NCI-H774 (cell line): ENCODE results near the gene MRPS30.
A peak's percentile ranks its signal among the peaks of the same experiment; 100 is the strongest.
"Not testable (repeated sequence)": the region's sequence is repeated elsewhere in the genome, so short reads cannot be mapped to it uniquely, and the experiment has no call there.

Experiments used
- DNase-seq: peaks from one replicate; lab custom pipeline; 2025; lab: John Stamatoyannopoulos, UW

Gene MRPS30

GRCh38 chr5:44808435-44809214 is at the start of gene MRPS30:
Gene MRPS30, plus strand, starts transcription at chr5:44808947. Its CDS starts 16 bp downstream, at chr5:44808963.
- peak; percentile 99 for DNase-seq

DNA sequence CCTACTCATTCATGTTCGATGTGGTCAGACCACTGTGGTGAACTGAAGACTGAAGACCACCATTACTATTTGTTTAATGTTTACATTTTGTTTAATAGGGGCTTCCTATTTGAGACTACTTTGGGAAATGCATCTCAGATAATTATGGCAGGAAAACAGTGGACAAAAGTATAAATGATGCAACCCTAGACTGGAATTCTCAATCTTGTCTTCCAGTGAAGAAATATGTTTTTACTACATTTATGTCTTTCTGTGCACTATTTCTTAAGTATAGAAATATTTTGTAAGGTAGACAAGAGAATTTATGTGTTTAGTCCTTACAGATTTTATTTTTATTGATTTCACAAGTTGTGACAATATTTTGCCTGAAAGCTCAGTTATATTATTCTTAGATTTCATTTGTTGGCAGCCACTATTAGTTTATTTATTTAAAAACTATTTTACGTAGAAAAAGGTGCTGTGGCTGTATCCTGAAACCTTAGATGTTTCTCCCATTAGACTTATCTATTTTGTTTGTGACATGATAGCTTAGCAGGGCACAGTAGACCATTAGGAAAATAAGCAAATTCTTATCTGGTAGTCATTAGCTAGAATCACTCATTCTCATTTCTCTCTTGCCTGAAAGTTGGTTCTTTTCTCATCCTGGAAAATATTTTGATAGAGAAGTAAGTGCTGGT is 39.4 kb upstream of the MRPS30 start:
- no peak for DNase-seq

DNA sequence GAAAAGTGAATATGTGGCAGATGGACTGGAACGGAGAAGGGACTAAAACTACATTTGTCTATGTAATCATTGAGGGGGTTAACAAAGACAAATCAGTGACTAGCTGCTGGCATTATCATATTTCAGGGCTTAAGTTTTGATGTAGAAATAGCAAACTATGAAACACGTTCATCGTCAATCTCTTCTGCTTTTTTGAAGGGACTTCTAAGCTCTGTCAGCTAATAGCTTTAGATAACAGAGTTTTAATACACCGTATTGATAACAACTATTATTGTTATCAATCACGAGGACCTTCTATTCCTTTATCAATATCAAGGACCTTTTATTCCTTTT is 38.9 kb upstream of the MRPS30 start:
- DNase-seq, result no peak

GRCh38 chr5:44770780-44771717 is 37.7 kb upstream of the MRPS30 start:
- no peak for DNase-seq

DNA sequence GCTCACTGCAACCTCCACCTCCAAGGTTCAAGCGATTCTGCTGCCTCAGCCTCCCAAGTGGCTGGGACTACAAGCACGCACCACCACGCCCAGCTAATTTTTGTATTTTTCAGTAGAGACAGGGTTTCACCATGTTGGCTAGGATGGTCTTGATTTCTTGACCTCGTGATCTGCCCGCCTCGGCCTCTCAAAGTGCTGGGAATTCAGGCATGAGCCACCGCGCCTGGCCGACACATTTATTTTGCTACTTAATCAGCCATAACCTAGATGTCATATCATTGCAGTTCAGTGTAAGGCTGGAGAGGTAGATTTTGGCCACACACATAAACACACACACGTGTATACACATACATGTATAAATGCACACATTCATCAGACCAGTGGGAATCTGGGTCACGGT is 36.4 kb upstream of the MRPS30 start:
- DNase-seq, result not testable (repeated sequence)

GRCh38 chr5:44774279-44774880 is 34.4 kb upstream of the MRPS30 start:
- DNase-seq, result no peak

GRCh38 chr5:44779167-44779566 is 29.6 kb upstream of the MRPS30 start:
- no peak for DNase-seq

DNA sequence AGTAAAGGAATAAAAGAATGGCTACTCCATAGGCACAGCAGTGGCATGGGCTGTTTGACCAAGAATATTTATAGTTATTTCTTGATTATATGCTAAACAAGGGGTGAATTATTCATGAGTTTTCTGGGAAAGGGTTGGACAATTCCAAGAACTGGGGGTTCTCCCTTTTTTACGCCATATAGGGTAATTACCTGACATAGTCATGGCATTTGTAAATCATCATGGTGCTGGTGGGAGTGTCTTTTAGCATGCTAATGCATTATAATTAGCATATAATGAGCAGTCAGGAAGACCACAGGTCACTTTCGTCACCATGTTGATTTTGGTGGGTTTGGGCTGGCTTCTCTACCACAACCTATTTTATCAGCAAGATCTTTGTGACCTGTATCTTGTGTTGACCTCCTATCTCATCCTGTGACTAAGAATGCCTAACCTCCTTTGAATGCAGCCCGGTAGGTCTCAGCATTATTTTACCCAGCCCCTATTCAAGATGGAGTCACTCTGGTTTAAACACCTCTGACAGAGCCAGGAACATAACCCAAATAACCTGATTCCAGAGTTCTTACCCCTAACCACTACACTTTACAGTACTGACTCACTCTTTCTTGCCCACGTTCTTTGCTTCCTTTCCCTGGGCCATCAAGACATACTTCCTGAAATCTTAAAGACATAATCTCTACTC is 25.0 kb upstream of the MRPS30 start:
- no peak for DNase-seq

DNA sequence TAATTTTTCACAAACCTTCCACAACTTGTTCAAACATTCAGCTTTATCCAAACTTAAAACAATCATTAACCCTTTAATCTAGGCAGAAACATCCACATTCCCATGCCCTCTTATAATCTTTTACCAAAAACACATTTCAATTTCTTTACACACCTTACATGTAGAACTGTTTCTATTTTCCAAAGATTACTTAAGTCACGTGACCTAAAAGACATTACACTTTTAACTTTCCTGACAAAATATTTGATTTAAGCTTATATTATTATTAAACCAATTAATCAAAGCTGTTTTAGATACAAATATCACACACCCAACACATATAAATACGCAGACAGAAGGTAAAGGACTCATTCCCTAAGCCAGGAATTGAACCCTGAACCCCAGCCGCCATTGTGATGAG is 21.0 kb upstream of the MRPS30 start:
- DNase-seq, result no peak

DNA sequence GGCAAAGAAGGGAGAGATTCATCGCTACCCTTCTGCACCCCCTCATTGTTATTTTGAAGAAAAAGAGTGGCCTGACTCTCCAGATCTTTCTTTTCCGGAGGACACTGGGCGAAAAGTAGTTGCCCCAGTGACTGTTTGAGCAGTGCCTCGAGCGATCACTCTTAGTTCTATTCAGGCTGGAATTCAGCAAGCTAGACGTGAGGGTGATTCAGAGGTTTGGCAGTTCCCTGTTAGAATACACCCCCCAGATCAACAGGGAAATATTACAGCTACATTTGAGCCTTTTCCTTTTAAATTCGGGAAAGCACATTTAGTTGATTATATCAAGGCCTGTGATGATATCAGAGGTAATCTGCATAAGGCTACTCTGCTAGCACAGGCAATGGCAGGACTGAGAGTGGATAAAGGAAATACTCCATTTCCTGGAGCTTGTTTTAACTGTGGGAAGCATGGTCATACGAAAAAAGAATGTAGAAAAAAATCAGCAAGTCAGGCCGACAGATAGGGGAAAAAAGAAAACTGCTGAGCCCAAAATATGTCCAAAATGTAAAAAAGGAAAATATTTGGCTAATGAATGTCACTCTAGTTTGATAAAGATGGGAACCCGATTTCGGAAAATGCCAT is 19.3 kb upstream of the MRPS30 start:
- not testable (repeated sequence) for DNase-seq

DNA sequence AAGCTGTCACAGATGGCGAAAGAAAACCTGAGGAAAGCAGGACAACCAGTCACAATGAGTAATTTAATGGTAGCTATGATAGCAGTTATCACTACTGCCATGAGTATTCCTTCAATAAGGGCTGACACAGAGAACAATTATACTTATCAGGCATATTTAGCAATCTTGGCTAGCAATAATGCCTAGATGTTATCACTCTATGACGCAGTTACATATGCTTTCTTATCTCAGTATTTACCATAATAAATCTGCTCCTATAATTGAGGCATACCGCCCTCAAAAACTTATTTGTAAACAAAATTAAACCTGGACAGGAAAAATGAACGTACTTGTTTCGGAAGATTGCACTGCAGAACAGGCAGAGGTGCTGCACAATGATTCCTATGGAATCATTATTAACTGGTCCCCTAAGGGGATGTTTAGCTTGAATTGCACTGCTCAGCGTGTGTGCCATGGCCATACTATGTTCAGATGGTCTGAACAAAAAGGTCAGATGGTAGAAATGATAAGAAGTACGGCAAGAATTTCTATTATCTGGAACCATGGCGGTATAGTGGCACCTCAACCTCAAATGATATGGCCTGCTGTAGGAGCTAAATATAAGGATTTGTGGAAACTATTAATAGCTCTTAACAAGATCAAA is 16.6 kb upstream of the MRPS30 start:
- not testable (repeated sequence) for DNase-seq

DNA sequence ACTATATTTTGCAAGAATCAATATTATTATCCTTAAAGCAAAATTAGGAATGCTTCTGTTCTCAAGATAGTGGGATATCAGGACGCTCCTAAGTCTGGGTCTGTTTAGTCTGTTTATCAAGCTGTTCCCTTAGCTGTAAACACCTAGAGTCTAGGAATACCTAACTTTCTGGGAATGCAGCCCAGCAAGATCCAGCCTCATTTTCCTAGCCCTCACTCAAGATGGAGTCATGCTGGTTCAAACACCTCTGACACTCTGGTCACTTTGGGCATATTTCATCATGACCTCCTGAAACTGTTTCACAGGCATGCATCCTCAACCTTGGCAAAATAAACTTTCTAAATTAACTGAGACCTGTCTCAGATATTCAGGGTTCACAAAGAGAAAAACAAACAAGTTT is 14.4 kb upstream of the MRPS30 start:
- DNase-seq, result no peak

GRCh38 chr5:44795496-44795895 is 13.3 kb upstream of the MRPS30 start:
- DNase-seq, result no peak

GRCh38 chr5:44797841-44798240 is 10.9 kb upstream of the MRPS30 start:
- DNase-seq, result no peak

DNA sequence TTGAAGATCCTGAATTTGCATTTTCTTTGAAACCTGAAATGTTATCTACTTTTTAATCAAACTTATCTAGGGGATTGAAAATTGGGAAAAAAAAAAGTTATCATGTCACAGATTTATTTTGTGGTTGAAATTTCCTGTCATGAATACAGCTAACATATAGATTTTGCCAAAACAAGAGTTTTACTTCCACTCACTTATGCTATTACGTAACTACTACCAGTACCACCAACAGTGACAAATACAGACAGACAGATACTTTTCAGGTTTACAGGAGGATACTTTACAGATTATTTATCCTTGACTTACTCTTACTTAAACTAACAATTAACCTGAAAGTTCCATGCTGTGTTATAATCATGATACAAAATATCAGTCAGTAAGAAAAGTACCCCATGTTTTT is 6.8 kb upstream of the MRPS30 start:
- no peak for DNase-seq

- no peak for DNase-seq
Measured at GRCh38 chr5:44806608-44807007, 2.1 kb upstream of the MRPS30 start.

- DNase-seq, result no peak
Measured at GRCh38 chr5:44807269-44807668, 1.5 kb upstream of the MRPS30 start.

DNA sequence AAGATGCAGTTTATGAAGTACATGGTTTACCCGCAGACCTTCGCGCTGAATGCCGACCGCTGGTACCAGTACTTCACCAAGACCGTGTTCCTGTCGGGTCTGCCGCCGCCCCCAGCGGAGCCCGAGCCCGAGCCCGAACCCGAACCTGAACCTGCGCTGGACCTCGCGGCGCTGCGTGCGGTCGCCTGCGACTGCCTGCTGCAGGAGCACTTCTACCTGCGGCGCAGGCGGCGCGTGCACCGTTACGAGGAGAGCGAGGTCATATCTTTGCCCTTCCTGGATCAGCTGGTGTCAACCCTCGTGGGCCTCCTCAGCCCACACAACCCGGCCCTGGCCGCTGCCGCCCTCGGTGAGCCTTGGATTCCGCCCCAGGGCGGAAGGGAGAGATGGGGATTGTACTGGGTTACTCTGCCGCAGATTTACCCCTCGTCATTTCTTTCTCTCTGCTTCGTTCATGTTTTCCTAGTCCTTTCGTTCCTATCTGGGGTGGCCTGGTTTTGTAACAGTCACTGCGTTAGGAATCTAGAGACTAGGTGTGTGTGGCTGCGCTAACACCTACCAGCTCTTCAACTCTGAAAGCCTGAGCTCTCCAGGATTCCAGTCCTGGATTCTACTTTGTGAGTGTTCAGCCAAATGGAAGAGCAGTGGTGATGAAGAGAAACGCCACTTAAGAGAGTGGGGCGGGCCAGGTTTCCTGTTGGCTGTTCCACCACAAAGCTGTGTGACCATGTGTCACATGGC is 638 bp downstream of the MRPS30 start:
- peak; percentile 27 for DNase-seq

GRCh38 chr5:44809956-44810420 is 1.2 kb downstream of the MRPS30 start:
- no peak for DNase-seq

DNA sequence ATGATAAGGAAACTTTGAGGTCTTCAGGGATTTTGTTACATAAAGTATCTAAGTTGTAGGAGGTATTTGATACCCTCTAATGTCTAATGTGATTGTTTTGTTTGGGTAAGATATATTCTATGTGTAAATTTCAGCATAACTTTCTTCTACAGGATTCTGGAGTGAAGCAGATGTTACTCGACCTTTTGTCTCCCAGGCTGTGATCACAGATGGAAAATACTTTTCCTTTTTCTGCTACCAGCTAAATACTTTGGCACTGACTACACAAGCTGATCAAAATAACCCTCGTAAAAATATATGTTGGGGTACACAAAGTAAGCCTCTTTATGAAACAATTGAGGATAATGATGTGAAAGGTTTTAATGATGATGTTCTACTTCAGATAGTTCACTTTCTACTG is 6.0 kb downstream of the MRPS30 start:
- no peak for DNase-seq
